PC-9 (cell line): ENCODE results near the gene ZFAND3.

Source experiments
- EZH2 ChIP-seq: fragments of 200-600 bp; sonication (generic); IDR thresholded peaks from 2 replicates; pipeline ENCODE4 v1.8.0; 2017; ENCODE audit warnings: antibody characterized with exemption, low read depth
- TF ChIP-seq, protein P1 (sequence below): fragments of 200-600 bp; sonication (generic); conservative IDR thresholded peaks from 2 replicates; pipeline ENCODE4 v1.6.1; 2017; ENCODE audit warnings: mixed run types, antibody characterized with exemption, mild to moderate bottlenecking, moderate library complexity

- TF ChIP-seq, protein P1, sequence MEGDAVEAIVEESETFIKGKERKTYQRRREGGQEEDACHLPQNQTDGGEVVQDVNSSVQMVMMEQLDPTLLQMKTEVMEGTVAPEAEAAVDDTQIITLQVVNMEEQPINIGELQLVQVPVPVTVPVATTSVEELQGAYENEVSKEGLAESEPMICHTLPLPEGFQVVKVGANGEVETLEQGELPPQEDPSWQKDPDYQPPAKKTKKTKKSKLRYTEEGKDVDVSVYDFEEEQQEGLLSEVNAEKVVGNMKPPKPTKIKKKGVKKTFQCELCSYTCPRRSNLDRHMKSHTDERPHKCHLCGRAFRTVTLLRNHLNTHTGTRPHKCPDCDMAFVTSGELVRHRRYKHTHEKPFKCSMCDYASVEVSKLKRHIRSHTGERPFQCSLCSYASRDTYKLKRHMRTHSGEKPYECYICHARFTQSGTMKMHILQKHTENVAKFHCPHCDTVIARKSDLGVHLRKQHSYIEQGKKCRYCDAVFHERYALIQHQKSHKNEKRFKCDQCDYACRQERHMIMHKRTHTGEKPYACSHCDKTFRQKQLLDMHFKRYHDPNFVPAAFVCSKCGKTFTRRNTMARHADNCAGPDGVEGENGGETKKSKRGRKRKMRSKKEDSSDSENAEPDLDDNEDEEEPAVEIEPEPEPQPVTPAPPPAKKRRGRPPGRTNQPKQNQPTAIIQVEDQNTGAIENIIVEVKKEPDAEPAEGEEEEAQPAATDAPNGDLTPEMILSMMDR = no peak
- no peak for TF ChIP-seq EZH2
Observed at GRCh38 chr6:38001386-38001785, 181.9 kb downstream of the ZFAND3 start.
